NCI-H2227 (cell line): ENCODE results near the gene CLK3.
"Not testable (repeated sequence)": the region's sequence is repeated elsewhere in the genome, so short reads cannot be mapped to it uniquely, and the experiment has no call there.

Source experiments
- DNase-seq: peaks from one replicate; lab custom pipeline; 2025; ENCODE audit not compliant: unreplicated experiment; lab: John Stamatoyannopoulos, UW

The CLK3 gene

DNA sequence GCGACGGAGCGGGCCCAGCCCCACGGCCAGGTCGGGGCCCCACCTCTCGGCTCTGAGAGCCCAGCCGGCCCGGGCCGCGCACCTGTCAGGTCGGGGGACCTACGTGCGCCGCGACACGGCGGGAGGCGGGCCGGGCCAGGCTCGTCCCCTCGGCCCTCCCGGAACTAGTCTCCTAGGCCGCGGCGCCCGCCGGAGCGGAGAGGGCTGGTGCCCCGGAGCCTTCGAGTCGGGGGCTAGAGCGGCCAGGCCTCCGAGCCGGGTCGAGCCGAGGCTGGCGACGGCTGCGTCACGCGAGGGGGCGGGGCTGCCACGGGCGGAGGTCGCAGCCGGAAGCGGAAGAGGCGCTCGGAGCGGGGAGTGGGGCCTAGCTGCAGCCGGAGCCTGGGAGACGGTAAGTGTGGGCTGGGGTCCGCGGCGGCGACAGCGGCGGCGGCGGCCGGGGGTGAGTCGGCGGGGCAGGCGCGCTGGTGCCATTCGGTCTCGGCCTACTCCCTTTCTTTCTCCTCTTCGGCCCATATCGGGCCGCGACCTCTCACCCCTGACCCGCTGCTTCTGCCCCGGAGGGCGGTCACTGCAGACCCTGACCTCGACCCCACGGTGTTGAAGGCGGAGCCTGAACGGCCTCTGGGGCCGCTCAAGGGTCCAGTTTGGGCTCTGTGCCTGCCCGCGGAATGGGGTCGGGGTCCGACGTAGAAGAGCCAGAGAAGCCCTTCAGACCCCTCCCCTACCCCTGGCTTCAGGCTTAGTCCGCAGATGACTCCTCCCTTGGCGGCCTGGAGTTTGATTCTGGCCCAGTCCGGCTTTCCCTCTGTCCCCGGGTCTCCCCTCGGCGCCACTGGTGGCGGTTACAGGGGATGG is at the start of gene CLK3:
CLK3 (plus strand) TSS at position 329 of the 858 bp plus-strand sequence. CDS start 3,361 bp downstream, outside the sequence.
- peak; percentile 97 for DNase-seq

DNA sequence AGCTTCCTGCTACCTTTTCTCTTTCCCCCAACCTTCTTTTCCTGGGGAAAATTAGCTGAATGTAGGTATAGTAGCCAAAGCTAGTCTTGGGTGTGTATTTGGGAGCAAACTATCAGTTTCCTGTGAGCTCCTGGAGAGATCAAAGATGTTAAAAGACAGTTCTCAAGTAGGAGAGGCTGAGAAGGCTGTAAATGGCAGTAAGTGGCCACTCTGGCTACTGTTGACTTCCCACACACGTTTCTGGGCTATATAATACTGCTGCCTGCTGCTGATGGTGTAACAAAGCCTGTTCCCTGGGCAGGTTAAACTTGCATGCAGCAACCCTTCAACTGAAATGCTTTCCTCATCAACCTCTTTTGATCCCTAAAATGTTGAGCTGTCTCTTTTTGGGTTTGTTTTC is 47.0 kb upstream of the CLK3 start:
- DNase-seq = no peak

DNA sequence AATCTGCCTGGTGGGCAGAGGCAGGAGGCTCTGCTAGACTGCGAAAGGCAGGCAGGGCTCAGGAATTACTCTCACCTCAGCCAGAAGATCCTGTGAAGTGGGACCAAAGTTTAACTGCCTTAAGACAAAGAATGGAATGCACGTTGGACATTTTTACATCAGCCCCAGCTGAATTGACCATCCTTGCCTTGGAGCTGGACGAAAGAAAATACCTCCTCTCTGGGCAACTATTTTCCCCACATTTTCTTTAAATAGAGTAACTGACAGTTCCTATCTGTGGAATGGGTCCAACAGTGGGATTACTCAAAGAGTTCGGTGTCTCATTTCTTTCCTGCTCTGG is 45.9 kb upstream of the CLK3 start:
- no peak for DNase-seq

DNA sequence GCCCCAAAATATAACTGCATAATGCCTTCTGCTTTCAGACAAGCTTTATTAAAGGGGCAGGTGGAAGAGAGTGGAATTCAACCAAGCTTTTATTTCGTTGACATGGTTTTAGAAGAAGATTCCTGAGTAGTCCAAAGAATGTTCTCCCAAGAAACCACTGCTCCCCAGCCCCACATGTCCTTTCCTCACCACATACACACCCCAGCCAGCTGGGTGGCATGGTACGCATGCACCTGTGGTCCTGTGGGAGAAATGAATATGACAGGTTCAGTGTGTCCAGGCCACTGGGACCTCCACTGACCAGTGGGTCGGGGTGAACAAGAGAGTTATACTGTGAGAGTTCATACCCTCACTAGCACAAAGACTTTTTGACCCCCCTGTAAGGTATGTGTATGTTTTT is 44.4 kb upstream of the CLK3 start:
- DNase-seq = no peak

DNA sequence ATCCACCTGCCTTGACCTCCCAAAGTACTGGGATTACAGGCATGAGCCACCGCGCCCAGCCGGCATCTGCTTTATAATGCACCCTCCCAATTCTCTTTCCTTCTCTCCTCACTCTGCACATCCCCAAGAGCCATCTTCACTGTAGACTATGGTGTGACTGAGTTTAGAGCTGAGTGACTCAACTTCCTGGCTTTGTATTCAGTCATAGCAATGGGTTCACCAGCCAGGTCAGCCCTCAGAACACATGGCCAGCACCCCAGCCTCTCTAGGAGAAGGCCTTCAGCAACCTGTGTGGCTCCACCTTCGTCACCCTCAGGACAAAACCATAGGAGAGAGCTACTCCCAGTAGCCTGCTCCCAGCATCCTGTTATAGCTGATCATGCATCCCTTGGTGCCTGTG is 41.6 kb upstream of the CLK3 start:
- no peak for DNase-seq

DNA sequence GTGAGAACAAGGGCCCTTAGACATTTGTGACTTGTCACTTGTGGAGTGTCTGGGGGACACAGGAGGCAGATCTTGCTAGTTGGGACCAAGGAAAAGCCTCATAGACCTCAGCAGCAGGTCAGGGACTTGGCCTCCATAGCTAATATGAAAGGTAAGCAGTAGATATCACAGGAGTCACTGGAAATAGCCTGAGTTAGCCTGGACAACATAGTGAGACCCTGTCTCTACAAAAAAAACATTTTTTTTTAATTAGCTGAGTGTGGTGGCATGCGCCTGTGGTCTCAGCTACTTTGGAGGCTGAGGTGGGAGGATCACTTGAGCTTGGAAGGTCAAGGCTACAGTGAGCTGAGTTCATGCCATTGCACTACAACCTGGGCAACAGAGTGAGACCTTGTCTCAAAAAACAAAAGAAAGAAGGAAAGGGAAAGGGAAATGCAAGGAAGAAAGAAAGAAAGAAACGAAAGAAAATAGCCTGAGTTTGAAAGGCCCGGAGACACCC is 37.1 kb upstream of the CLK3 start:
- DNase-seq = no peak

DNA sequence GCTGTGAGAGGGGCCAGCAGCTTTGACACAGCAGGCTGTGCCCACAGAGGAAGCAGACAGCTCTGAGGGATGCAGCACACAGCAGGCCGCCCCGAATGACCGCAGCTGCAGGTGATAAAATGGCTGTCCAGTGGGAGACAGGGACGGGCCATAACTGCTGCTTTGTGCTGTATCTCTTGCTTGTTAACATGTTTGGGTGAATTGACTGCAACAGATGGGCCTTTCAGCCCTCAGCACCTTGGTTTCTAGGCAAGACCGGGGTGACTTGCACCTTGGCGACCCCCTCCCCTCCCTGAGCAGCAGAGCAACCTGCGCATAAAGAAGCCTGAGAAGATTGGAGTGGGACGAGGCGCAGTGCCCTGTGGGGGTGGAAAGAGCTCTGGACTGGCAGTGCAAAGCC is 36.6 kb upstream of the CLK3 start:
- no peak for DNase-seq

DNA sequence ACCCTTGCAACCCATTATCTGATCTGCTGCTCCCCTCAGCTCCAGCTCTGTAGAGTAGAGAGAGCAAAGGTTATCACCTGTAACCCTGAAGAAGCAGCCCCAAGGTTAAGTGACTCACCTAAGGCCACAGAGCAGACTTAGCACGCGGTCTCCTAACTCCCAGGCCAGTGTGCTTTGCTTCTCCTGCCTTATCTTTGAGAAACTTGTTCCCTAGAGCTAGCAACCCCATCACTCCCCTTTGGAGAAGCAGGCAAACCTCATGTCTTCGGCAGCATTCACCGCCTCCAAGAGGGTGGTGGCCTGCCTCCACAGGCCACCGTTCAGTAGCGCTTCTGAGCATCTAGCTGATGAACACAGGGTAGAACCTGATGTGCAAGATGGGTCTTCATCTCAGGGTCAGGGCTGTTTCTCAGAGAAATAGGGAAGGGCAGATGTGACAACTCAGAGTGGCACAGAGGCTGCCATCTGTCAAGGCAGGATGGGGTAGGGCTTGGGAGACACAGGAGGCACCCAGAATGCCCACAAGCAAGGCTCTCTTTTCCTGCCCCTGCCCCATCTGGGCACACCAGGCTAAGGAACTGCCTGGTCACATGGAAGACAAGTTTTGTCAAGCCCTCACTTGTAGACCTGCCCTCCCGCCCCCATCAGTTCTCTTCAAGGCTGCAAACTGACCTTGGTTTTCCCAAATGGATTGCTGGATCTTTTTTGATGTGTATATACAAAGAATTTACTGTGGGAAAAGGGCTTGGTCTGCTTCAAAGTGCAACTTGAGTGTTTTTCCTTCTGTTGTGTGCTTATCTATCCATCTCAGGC is 34.9 kb upstream of the CLK3 start:
- no peak for DNase-seq

DNA sequence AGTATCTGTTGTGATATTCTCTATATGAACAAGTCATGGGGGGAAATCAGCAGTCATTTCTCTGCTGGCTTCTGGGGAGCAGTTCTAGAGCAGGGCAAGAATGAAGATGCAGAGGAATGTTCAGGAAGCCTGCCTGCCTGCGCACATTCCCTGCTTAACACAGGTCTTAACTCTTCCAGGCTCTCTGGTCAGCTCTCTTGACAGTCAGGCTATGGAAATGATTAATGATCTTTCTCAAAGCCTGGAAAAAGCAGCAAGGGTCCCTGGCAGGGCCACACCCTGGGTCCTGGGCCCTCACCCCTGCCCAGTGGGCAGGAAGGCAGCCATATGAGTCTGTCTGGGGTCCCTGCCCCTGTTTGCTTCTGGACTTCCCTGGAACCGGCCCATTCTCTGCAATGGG is 31.4 kb upstream of the CLK3 start:
- no peak for DNase-seq

DNA sequence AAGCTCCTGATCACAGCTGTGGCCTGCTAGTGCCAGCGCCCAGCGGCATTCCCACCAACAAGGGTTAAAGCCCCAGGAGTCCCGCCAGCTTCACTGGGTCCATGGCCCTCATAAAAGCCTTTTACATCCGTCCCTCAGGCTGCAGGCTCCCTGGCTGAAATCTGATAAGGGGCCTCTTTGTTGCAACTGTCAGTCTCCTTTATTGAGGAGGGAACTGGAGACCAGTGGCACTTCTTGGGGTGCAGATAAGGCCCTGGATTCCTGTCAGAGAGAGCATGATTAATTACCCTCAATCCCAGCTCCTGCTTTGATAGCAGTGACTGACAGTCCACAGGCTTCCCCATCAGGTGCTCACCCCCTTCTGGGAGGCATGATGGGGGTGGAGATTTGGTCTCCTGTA is 30.9 kb upstream of the CLK3 start:
- no peak for DNase-seq

DNA sequence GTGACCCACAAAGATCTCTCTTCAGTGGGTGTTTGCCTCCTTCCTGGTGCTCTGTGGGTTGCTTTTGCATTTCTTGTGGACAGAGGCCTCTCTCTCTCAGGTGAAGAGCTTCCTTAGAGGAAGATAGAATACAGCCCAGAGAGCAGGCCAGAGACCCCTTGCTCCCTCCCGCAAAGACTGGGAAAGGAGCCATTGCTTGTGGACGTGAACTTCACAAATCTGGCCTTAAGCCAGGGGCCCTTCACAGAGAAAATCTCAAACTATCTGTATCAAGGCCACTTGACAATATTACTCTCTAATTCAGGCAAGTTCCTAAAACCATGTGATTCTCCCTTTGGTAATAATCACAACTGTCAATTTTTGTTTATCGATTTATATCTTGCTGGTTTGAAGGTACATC is 30.4 kb upstream of the CLK3 start:
- DNase-seq = no peak

DNA sequence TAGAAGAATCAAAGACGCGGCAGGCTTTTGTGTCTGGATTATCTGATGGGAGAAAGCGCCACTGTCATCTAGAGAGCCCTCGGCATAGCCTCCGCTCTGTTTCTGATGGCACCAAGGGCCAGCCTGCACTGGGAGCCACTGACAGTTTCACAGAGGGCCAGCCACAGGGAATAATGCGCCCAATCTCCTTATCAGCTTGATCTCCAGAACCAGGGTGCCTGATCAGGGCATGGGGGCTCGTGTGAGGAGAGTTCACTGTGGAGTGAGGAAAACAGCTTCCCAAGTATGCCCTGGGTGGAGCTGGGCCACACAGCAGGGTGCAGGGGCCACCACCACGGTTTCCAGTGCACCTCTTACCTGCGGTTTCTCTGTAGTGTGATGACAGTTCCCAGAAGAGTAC is 29.8 kb upstream of the CLK3 start:
- DNase-seq = no peak

DNA sequence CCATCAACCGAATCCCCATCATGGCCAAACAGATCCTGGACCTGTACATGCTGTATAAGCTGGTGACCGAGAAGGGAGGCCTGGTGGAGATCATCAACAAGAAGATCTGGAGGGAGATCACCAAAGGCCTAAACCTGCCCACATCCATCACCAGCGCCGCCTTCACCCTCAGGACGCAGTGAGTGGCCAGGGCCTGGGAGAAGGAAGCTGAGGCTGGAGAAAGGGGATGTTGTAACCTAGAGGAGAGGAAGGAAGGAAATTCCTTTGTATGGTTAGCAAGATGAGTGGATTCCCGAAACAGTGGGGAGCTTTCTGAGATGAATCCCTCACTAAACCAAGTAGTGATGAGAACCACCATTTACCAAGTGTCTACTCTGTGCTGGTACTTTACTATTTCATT is 25.8 kb upstream of the CLK3 start:
- no peak for DNase-seq

DNA sequence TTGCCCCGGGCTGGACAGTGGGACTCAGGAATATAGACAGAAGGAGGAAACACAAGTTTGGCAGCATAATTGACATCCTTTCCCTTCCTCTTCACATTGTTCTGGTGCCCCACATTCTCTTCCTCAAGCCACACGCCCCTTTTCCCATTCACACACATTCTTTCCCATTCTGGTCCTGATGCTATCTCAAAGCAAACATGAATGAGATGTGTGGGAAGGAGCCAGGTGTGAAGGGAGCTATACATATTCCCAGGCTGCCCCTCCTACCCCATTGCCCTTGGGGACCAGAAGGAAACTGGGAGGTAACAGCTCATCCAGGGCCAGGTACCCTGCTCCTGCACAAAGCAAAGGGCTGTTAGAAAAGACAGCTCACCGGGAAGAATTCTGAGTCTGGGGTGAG is 23.4 kb upstream of the CLK3 start:
- DNase-seq = no peak

DNA sequence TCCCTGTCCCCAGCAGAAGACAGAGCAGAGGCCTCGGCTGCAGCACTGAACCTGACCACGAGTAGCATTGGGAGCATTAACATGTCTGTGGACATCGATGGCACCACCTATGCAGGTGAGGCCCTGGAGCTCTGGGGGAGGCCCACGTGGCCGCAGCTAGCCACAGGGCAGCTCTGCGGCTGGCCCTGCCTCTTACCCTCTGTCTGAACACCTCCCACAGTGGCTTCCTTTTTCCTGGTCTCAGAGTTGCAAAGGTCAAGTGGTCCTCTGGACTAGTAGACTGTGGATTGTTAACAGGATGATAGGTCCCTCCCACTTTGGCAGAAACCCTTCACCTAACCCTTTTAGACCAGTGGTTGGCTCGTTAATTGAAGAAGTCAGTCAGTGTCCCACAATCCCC is 22.5 kb upstream of the CLK3 start:
- DNase-seq = no peak

DNA sequence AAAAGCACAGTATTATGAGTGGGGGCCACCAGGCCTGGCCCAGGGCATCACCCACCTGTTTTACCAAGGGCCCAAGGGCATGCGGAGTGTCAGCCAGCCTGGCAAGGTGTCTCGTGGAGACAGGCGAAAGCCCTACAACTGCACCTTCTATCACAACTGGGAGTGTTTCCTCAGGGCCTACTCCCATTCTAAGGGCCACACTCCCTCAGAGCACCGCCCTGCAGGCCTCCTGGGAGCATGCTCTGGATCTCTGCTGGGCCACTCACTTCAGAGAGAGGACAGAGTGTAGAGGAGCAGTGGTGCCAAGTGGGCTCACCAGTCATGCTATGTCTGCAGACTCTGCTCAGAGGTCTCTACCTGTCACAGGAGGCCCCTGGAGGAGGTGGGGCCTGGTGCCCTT is 21.2 kb upstream of the CLK3 start:
- no peak for DNase-seq

DNA sequence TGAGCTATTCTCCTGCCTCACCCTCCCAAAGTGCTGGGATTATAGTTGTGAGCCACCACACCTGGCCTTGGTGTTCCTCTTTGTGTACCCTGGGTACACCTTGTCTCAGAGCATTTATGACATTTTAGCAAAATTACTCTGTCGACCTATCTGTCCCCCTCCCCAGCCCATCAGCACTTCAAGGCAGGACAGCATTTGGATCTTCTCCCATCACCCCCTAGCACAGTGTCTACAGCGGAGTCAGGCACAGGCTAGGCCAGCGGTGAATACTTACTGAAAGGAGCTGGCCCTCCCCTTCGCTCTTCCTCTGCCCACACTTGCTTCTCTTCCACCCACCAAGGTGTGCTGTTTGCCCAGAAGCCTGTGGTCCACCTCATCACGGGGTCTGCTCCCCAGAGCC is 20.4 kb upstream of the CLK3 start:
- DNase-seq = no peak

DNA sequence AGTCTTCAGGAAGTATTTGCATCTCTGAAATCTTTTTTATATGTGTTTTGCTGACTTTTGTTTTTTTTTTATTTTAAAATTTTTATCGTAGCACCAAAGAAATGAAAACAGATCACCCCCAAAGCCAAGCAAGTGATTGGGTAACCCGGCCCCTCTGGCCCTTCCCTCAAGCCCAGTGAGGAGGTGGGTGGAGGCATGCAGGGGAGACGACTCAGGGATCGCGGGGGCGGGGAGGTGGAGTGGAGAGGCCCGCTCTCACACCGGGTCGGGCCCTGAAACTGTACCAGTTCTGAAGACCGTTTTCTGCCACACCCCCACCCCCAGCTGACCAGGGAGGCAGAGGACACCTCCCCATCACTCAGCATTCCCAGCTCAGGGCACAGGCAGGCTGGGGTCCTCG is 18.9 kb upstream of the CLK3 start:
- DNase-seq = not testable (repeated sequence)

DNA sequence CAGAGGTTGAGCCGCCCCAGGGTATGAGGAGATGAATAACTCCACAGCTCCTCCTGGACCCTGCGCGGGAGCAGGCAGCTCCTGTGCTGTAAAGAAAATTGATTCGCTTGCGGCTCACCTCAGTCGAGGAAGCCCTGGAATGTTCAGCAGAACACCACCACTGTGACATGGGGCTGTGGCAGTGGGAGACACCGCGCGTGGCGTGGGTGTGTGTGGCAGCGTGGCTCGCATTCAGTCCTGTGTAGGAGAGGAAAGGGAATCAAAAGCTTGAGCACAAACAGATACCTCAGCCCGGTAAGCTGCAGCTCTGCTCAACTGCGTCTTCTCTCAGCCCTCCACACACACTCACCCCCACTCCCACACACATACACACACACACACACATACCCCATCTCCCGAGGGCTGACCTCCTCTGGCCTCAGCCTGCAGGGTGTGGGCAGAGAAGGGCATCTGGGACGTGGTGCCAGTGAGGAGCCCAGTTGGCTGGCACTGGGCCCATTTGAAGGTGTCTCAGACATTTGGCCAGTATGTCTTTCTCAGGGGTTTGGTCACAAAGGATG is 18.4 kb upstream of the CLK3 start:
- not testable (repeated sequence) for DNase-seq

DNA sequence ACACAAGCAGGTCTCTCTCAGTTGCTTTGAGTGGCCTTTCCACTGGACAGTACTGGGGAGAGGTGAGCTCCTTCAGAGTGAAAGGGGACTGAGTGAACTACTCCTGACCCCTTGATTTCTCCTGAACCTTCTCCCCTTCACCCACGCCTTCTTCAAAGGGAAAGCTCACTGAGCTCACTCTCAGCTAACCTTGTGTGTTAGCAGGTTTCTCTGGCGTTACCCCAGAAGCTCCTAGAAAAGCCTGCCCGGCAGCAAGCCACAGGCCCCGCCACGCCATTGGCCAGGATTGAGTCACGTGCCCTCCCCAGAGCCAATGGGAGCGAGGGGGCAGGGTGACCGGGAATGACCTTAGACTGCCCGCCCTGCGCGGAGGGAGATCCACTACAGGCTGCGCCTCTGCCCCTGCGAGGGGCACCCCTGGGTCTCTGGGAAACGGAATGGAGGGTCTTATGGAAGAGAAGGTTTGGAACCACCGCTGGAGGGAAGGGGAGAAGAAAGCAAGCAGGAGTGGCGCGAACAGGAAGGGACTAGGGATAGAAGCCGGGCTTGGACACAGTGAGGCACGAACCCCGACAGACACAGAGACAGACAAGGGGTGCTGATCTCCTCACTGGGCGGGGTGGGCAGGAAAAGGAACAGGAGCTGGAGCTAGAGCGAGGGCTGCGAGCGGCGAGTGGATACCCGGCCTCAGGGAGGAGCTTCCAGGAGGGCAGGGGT is 17.4 kb upstream of the CLK3 start:
- no peak for DNase-seq

DNA sequence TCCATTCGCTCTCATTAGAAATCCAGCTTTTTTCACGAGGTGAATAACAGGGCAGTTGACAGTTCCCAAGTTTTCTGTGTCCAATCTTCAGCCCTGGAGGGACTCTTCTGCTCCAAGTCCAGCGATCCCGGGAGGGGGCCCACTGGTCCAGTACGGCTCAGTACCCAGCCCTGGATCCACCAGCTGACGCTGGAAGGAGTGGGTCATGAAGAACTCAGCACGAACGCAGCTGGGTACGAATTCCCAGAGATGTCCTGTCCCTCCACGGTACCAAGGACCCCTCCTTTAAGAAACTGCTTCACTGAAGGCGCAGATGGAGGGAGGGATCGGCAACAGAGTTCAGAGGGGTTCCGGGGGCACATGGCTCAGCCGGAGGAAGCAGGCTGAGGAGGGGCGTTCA is 16.5 kb upstream of the CLK3 start:
- no peak for DNase-seq
